H9 (cell line): ENCODE data around the gene OR5D16. TPM values are rescaled to one million over a fixed set of nuclear protein-coding genes. Genes with fewer than 3 reads are reported as not detected.

Experiments used
- DNase-seq: peaks from one replicate; pipeline ENCODE4 v3.0.0-alpha.2; 2017
- H2AFZ ChIP-seq: one replicate; pipeline ENCODE4 v1.6.1; 2013; ENCODE audit warnings: mild to moderate bottlenecking, low read length, control low read depth, moderate library complexity
- H2AK5ac ChIP-seq: 2 replicates; pipeline ENCODE4 v1.6.1; 2013; ENCODE audit warnings: low read length, control low read depth, mixed read lengths; ENCODE audit not compliant: insufficient read length
- H2BK120ac ChIP-seq: one replicate; pipeline ENCODE4 v1.6.1; 2013; ENCODE audit warnings: low read depth, mild to moderate bottlenecking, low read length, control low read depth, inconsistent platforms; ENCODE audit not compliant: poor library complexity, severe bottlenecking
- H2BK12ac ChIP-seq: 2 replicates; pipeline ENCODE4 v1.6.1; 2013; ENCODE audit warnings: low read length, control low read depth, mixed read lengths, low read depth; ENCODE audit not compliant: insufficient read length
- H2BK15ac ChIP-seq: 2 replicates; pipeline ENCODE4 v1.6.1; 2013; ENCODE audit warnings: low read depth, low read length, control low read depth
- H2BK20ac ChIP-seq: one replicate; pipeline ENCODE4 v1.6.1; 2013; ENCODE audit warnings: low read depth, mild to moderate bottlenecking, low read length, control low read depth, inconsistent platforms; ENCODE audit not compliant: poor library complexity, severe bottlenecking
- H2BK5ac ChIP-seq: 2 replicates; pipeline ENCODE4 v1.6.1; 2013; ENCODE audit warnings: low read length, control low read depth, mixed read lengths; ENCODE audit not compliant: insufficient read length
- H3K14ac ChIP-seq: 2 replicates; pipeline ENCODE4 v1.6.1; 2013; ENCODE audit warnings: low read length, control low read depth; ENCODE audit not compliant: insufficient read depth
- H3K18ac ChIP-seq: 2 replicates; pipeline ENCODE4 v1.6.1; 2013; ENCODE audit warnings: low read depth, mild to moderate bottlenecking, mixed read lengths, low read length, control low read depth; ENCODE audit not compliant: insufficient read length
- H3K23ac ChIP-seq: 2 replicates; pipeline ENCODE4 v1.6.1; 2013; ENCODE audit warnings: low read length, control low read depth, mixed read lengths, low read depth; ENCODE audit not compliant: insufficient read length
- H3K23me2 ChIP-seq: 2 replicates; pipeline ENCODE4 v1.6.1; 2013; ENCODE audit warnings: low read depth, mild to moderate bottlenecking, mixed read lengths, low read length, control low read depth; ENCODE audit not compliant: insufficient read length, poor library complexity, severe bottlenecking
- H3K27ac ChIP-seq: 2 replicates; pipeline ENCODE4 v1.5.1; 2013; ENCODE audit warnings: low read length, control low read depth, mixed read lengths, low read depth; ENCODE audit not compliant: insufficient read length
- H3K27me3 ChIP-seq: 2 replicates; pipeline ENCODE4 v1.6.1; 2013; ENCODE audit warnings: low read length, control low read depth, inconsistent platforms; ENCODE audit not compliant: insufficient read depth
- H3K4ac ChIP-seq: 2 replicates; pipeline ENCODE4 v1.6.1; 2013; ENCODE audit warnings: low read depth, mild to moderate bottlenecking, control low read depth, inconsistent platforms, low read length, moderate library complexity
- H3K4me1 ChIP-seq: 2 replicates; pipeline ENCODE4 v1.6.1; 2013; ENCODE audit warnings: low read length, control low read depth, inconsistent platforms; ENCODE audit not compliant: insufficient read depth
- H3K4me2 ChIP-seq: 2 replicates; pipeline ENCODE4 v1.6.1; 2013; ENCODE audit warnings: low read length, control low read depth, mixed read lengths; ENCODE audit not compliant: insufficient read length, insufficient read depth
- H3K56ac ChIP-seq: 2 replicates; pipeline ENCODE4 v1.6.1; 2013; ENCODE audit warnings: low read depth, mild to moderate bottlenecking, mixed read lengths, low read length, control low read depth; ENCODE audit not compliant: insufficient read length
- H3K79me1 ChIP-seq: 2 replicates; pipeline ENCODE4 v1.6.1; 2013; ENCODE audit warnings: low read depth, mild to moderate bottlenecking, moderate library complexity, low read length, control low read depth, inconsistent platforms; ENCODE audit not compliant: insufficient read depth, poor library complexity, severe bottlenecking
- H3K79me2 ChIP-seq: 2 replicates; pipeline ENCODE4 v1.6.1; 2013; ENCODE audit warnings: low read length, control low read depth, inconsistent platforms; ENCODE audit not compliant: insufficient read depth
- H3K9ac ChIP-seq: 2 replicates; pipeline ENCODE4 v1.6.1; 2013; ENCODE audit warnings: low read length, control low read depth, mixed read lengths; ENCODE audit not compliant: insufficient read length; ENCODE audit errors: extremely low read depth
- H3K9me3 ChIP-seq: one replicate; pipeline ENCODE4 v1.6.1; 2013; ENCODE audit warnings: low read depth, low read length, inconsistent platforms; ENCODE audit not compliant: control insufficient read depth
- H3T11ph ChIP-seq: one replicate; pipeline ENCODE4 v1.6.1; 2013; ENCODE audit warnings: mild to moderate bottlenecking, low read length, control low read depth, inconsistent platforms
- H4K20me1 ChIP-seq: one replicate; pipeline ENCODE4 v1.6.1; 2013; ENCODE audit not compliant: control insufficient read depth, insufficient read length, insufficient read depth
- H4K5ac ChIP-seq: 2 replicates; pipeline ENCODE4 v1.6.1; 2013; ENCODE audit warnings: low read depth, mild to moderate bottlenecking, mixed read lengths, low read length, control low read depth; ENCODE audit not compliant: insufficient read length
- H4K8ac ChIP-seq: replicated peaks from 2 replicates; pipeline ENCODE4 v1.6.1; 2013; ENCODE audit warnings: low read length, control low read depth, mixed read lengths, low read depth; ENCODE audit not compliant: insufficient read length
- H4K91ac ChIP-seq: 2 replicates; pipeline ENCODE4 v1.6.1; 2013; ENCODE audit warnings: low read depth, mild to moderate bottlenecking, moderate library complexity, mixed read lengths, low read length, control low read depth; ENCODE audit not compliant: insufficient read length
- H3K27ac Mint-ChIP-seq, 3 experiments: 2 replicates in 2 of 3; 3 replicates in 1 of 3; pipeline ENCODE4 v1.8.0; 2020 to 2021; ENCODE audit warnings: mixed read lengths in 3 of 3, mild to moderate bottlenecking in 1 of 3, moderate library complexity in 1 of 3
- H3K27me3 Mint-ChIP-seq: 2 replicates; pipeline ENCODE4 v1.8.0; 2021; ENCODE audit warnings: low read depth, mild to moderate bottlenecking, moderate library complexity, mixed read lengths
- H3K36me3 Mint-ChIP-seq, 3 experiments: 2 replicates in 2 of 3; 3 replicates in 1 of 3; pipeline ENCODE4 v1.8.0; 2020 to 2021; ENCODE audit warnings: low read depth in 3 of 3, mixed read lengths in 3 of 3; ENCODE audit not compliant: insufficient read depth in 1 of 3
- H3K4me1 Mint-ChIP-seq, 2 experiments: 2 replicates each; pipeline ENCODE4 v1.8.0; 2020; ENCODE audit warnings: mixed read lengths in 2 of 2
- H3K4me3 Mint-ChIP-seq, 2 experiments: 2 replicates in 1 of 2; 3 replicates in 1 of 2; pipeline ENCODE4 v1.8.0; 2020 to 2021; ENCODE audit warnings: mild to moderate bottlenecking in 2 of 2, mixed read lengths in 2 of 2, moderate library complexity in 1 of 2
- H3K9me3 Mint-ChIP-seq, 2 experiments: 2 replicates in 1 of 2; 3 replicates in 1 of 2; pipeline ENCODE4 v1.8.0; 2020; ENCODE audit warnings: mild to moderate bottlenecking in 2 of 2, mixed read lengths in 2 of 2, moderate library complexity in 1 of 2
- CTCF ChIP-seq: fragments of 200-600 bp; sonication (generic); conservative IDR thresholded peaks from 3 replicates; pipeline ENCODE4 v1.8.0; 2021; ENCODE audit warnings: antibody characterized with exemption, mild to moderate bottlenecking
- WGBS: extraction: QIAGEN DNeasy Blood & Tissue Kit; methylation state at CpG from one replicate; pipeline ENCODE4 v1.1.7; 2013; ENCODE audit warnings: missing lambda C conversion rate, low lambda C conversion rate, mixed read lengths; ENCODE audit not compliant: insufficient read length; ENCODE audit errors: extremely low coverage; 5-methylcytosine and 5-hydroxymethylcytosine counted together
- total RNA-seq: library from RNA; stranded (reverse); gene quantifications from 2 replicates; pipeline ENCODE4 v1.2.1, GENCODE V29; 2021

Gene OR5D16
- total RNA-seq, 1 experiment from 2014 or later = not detected

- Histone ChIP-seq H4K20me1 (no peaks in the 10 kb centered on the region), H3K56ac (no peak overlapping the region), H3K4ac (no peak overlapping the region), H3K4me2 (no peak overlapping the region), H2BK15ac (no peak overlapping the region), H4K91ac (no peak overlapping the region), H3K14ac (no peak overlapping the region), H2AFZ (no peak overlapping the region), H3K4me1 (no peaks in the 10 kb centered on the region), H3K23ac (no peak overlapping the region), H2BK5ac (no peak overlapping the region), H2AK5ac (no peak overlapping the region), H2BK20ac (no peak overlapping the region), H2BK12ac (no peak overlapping the region), H3K27me3 (no peaks in the 10 kb centered on the region), H2BK120ac (no peak overlapping the region), H4K5ac (no peak overlapping the region), H3K18ac (no peak overlapping the region), H3K9ac (no peak overlapping the region), H3T11ph (no peak overlapping the region), H3K79me1 (no peaks in the 10 kb centered on the region), H3K23me2 (no peaks in the 10 kb centered on the region), H4K8ac (no peak overlapping the region), H3K79me2 (no peaks in the 10 kb centered on the region), H3K27ac (no peak overlapping the region), H3K9me3 (peaks cover 53% of the 10 kb centered on the region)
- Mint-ChIP-seq H3K36me3 (peaks cover 2 to 18% (median 5%) of the 10 kb centered on the region in 3 experiments; a peak in 5 of 7 replicates), H3K9me3 (peaks cover 73 to 81% of the 10 kb centered on the region in 2 experiments), H3K4me1 (no peaks in the 10 kb centered on the region), H3K27ac (no peak overlapping the region), H3K27me3 (peaks cover 2% of the 10 kb centered on the region; the same call in 1 of the 2 replicates), H3K4me3 (no peak overlapping the region)
- no CpG with 5 or more reads among the region's 2 CpGs for WGBS
- no peak for DNase-seq
- no peak for TF ChIP-seq CTCF
Observed at GRCh38 chr11:55847453-55847852, 8.9 kb downstream of the OR5D16 start.
